Breast epithelium (tissue), 3 donors: ENCODE results near the gene FLT4.

Source experiments
- POLR2A ChIP-seq: fragments of 450-650 bp; IDR thresholded peaks from one replicate; pipeline ENCODE4 v1.6.1; 2016; ENCODE audit warnings: antibody characterized with exemption, mild to moderate bottlenecking, moderate library complexity
- POLR2AphosphoS5 ChIP-seq, 3 donors: sonication (generic); formaldehyde crosslinking; IDR thresholded peaks; one replicate each; pipeline ENCODE4 v1.6.1; 2017; ENCODE audit warnings: antibody characterized with exemption in 3 of 3
- TF ChIP-seq, protein P1 (sequence below), 3 donors: fragments of 450-650 bp; IDR thresholded peaks; one replicate each; pipeline ENCODE4 v1.5.1; 2016 to 2017; ENCODE audit warnings: antibody characterized with exemption in 3 of 3, mild to moderate bottlenecking in 3 of 3, moderate library complexity in 3 of 3

DNA sequence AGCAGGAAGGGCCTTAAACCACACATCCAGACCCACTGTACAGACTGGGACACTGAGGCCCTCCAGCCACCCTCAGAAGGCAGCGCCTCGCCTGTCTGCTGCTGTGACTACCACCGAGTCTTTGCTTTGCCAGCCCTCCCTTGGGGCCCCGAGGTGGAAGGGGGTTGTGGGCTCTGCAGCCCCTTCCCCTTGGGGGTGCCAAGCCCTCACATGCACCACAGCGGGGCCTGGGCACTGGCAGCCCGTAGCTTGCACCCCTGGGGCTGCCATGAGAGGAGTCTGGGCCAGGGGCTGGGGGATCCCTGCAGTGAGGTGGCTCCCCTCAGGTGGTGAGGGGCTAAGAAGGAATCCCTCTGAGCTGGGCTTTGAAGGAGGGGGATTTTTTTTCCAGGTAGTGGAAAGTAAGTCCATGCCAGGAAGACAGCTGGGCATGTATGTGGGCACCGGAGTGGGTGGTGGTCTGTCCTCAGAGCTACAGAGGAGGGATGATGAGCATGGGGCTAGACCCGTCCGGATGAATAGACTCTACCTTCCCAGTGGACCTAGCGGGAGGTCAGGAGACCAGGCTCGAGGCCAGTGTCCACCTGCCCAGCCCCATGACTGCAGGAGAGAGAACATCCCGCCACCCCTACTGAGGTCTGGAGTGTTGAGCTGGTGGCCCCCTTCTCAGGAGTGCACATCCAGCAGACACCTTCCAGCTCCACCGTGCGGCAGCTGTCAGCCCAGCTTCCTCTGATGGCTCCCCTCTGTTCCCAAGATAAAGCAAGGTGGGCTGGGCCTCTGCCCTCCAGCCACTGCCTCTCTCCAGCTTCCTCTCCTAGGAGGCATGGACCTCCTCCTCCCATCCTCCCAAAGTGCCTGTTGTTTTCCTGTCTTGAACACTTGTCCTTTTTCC is 15.9 kb downstream of the FLT4 start:
- TF ChIP-seq, protein P1, sequence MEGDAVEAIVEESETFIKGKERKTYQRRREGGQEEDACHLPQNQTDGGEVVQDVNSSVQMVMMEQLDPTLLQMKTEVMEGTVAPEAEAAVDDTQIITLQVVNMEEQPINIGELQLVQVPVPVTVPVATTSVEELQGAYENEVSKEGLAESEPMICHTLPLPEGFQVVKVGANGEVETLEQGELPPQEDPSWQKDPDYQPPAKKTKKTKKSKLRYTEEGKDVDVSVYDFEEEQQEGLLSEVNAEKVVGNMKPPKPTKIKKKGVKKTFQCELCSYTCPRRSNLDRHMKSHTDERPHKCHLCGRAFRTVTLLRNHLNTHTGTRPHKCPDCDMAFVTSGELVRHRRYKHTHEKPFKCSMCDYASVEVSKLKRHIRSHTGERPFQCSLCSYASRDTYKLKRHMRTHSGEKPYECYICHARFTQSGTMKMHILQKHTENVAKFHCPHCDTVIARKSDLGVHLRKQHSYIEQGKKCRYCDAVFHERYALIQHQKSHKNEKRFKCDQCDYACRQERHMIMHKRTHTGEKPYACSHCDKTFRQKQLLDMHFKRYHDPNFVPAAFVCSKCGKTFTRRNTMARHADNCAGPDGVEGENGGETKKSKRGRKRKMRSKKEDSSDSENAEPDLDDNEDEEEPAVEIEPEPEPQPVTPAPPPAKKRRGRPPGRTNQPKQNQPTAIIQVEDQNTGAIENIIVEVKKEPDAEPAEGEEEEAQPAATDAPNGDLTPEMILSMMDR (IDR thresholded peaks at IDR 0.05): no peak
- TF ChIP-seq POLR2AphosphoS5 (IDR thresholded peaks at IDR 0.05): no peak
- TF ChIP-seq POLR2A: no peak
